Measurements from ENCODE around the gene METTL6. TPM values are rescaled to one million over a fixed set of nuclear protein-coding genes. Genes with fewer than 3 reads are reported as not detected.

METTL6 gene
- total RNA-seq, 1 experiment from 2014 or later: 24.4 TPM

GRCh38 chr3:15455756-15456155 lies 28.4 kb upstream of the METTL6 start:
- Histone ChIP-seq H3K4me1 (ENCODE audit: insufficient read depth, low read length, poor library complexity, severe bottlenecking) (no peaks in the 10 kb centered on the region), H3K36me3 (ENCODE audit: insufficient read depth, low read length, poor library complexity, severe bottlenecking) (no peaks in the 10 kb centered on the region), H3K27me3 (replicated peaks; ENCODE audit: insufficient read depth, low read depth, low read length, poor library complexity) (no peaks in the 10 kb centered on the region), H3K9me3 (ENCODE audit: low read depth, low read length, poor library complexity, severe bottlenecking) (no peaks in the 10 kb centered on the region), H3K27ac (ENCODE audit: low read depth, low read length, poor library complexity, severe bottlenecking) (no peak overlapping the region), H3K4me3 (ENCODE audit: low read depth, low read length, poor library complexity, severe bottlenecking) (no peak overlapping the region)
- ChIA-PET CTCF (no interaction called here), POLR2A (ENCODE audit: low non-redundant PET) (no interaction called here)
- intact Hi-C loops (cut with micrococcal nuclease; ENCODE audit: unreplicated experiment): no loop called here
- TF ChIP-seq EZH2 (IDR thresholded peaks at IDR 0.05; ENCODE audit: borderline replicate concordance, low read depth, low read length, poor library complexity, severe bottlenecking) (no peak), CTCF (conservative IDR thresholded peaks at IDR 0.05; ENCODE audit: low read depth, low read length) (no peak)
- no TSS peak for BruUV-seq (replicated peaks)
- no peak for DNase-seq (ENCODE audit: low spot score)

- Histone ChIP-seq H3K36me3 (ENCODE audit: insufficient read depth, low read length, poor library complexity, severe bottlenecking) (no peaks in the 10 kb centered on the region), H3K9me3 (ENCODE audit: low read depth, low read length, poor library complexity, severe bottlenecking) (no peaks in the 10 kb centered on the region), H3K27ac (ENCODE audit: low read depth, low read length, poor library complexity, severe bottlenecking) (no peak overlapping the region), H3K27me3 (replicated peaks; ENCODE audit: insufficient read depth, low read depth, low read length, poor library complexity) (no peaks in the 10 kb centered on the region), H3K4me1 (ENCODE audit: insufficient read depth, low read length, poor library complexity, severe bottlenecking) (no peaks in the 10 kb centered on the region), H3K4me3 (ENCODE audit: low read depth, low read length, poor library complexity, severe bottlenecking) (no peak overlapping the region)
- BruUV-seq (replicated peaks): no TSS peak
- CTCF ChIA-PET: no interaction called here
- DNase-seq (ENCODE audit: low spot score): no peak
- no peak for TF ChIP-seq EZH2 (IDR thresholded peaks at IDR 0.05; ENCODE audit: borderline replicate concordance, low read depth, low read length, poor library complexity, severe bottlenecking)
- TF ChIP-seq CTCF (conservative IDR thresholded peaks at IDR 0.05; ENCODE audit: low read depth, low read length): no peak
- intact Hi-C loops (cut with micrococcal nuclease; ENCODE audit: unreplicated experiment): no loop called here
- POLR2A ChIA-PET (ENCODE audit: low non-redundant PET): no interaction called here
Observed at GRCh38 chr3:15454965-15455364, 27.6 kb upstream of the METTL6 start.

GRCh38 chr3:15453991-15454625 lies 26.8 kb upstream of the METTL6 start:
- CTCF ChIA-PET: no interaction called here
- Histone ChIP-seq H3K4me1 (ENCODE audit: insufficient read depth, low read length, poor library complexity, severe bottlenecking) (no peaks in the 10 kb centered on the region), H3K27me3 (replicated peaks; ENCODE audit: insufficient read depth, low read depth, low read length, poor library complexity) (no peaks in the 10 kb centered on the region), H3K4me3 (ENCODE audit: low read depth, low read length, poor library complexity, severe bottlenecking) (no peak overlapping the region), H3K27ac (ENCODE audit: low read depth, low read length, poor library complexity, severe bottlenecking) (no peak overlapping the region), H3K36me3 (ENCODE audit: insufficient read depth, low read length, poor library complexity, severe bottlenecking) (no peaks in the 10 kb centered on the region), H3K9me3 (ENCODE audit: low read depth, low read length, poor library complexity, severe bottlenecking) (no peaks in the 10 kb centered on the region)
- intact Hi-C loops (cut with micrococcal nuclease; ENCODE audit: unreplicated experiment): no loop called here
- POLR2A ChIA-PET (ENCODE audit: low non-redundant PET): interaction anchor here (0.5 kb wide), 1 partner anchor 71 kb away, joined by 3 read pairs; no protein-coding TSS in a partner anchor
- TF ChIP-seq CTCF (conservative IDR thresholded peaks at IDR 0.05; ENCODE audit: low read depth, low read length) (no peak), EZH2 (IDR thresholded peaks at IDR 0.05; ENCODE audit: borderline replicate concordance, low read depth, low read length, poor library complexity, severe bottlenecking) (no peak)
- no TSS peak for BruUV-seq (replicated peaks)
- DNase-seq (ENCODE audit: low spot score): no peak

All from A673 (cell line).